ENCODE measurements around the gene SLX4. TPM values are rescaled to one million over a fixed set of nuclear protein-coding genes. Genes with fewer than 3 reads are reported as not detected.

The SLX4 gene
- total RNA-seq, 1 experiment from 2014 or later, result 7.0 TPM

DNA sequence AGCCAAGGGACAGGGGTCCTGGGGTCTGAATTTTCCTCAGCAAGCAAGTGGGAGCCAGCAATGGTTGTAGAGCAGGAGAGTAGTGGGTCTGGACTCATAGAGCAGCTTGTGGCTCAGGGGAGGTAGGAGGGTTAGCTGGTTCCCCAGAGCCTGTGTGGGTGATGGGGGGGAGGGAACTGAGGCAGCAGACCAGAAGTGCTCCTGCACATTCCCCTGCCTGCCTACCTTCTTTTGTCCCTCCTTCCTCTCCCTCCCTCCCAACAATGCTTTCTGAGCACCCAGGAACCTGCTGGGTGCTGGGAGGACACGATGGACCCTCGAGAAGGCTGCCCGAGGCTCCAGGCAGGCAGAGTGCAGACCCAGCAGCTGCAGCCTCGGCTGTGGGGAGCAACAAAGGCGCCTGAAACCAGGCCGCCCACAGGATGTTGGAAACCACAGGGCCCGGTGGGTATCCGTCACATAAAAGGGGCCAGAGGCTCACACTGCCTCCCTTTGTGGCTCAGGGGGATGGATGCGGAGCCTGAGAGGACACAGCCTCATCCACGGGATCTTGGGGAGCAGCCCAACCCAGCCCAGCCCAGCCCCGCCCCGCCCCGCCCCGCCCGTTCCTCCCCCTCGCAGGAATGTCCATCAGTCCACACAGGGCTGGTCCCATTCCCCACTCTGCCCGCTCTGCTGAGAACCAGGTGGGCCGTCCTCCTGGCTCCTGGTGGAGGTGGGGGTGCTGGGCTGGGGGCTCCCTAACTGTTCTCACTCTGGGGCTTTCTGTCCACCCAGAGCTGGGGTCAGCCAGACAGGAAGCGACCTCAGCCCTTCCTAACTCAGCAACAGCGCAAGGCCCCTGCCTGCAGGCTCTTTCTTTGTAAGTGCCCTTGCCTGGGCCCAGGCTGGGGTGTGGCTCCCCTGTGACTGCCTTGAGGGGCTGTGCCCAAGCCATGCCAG lies 32.5 kb downstream of the SLX4 start:
- no peaks in the 10 kb centered on the region for H3K27me3 ChIP-seq (ENCODE audit: insufficient read depth, low read length)
- RAD21 ChIA-PET (ENCODE audit: low non-redundant PET in 1 of 2, low total read pairs in 2 of 2, uncharacterized antibody in 2 of 2, unreplicated experiment in 2 of 2), result no interaction called here
- ATAC-seq (peak; percentile 52), DNase-seq (ENCODE audit: low read depth, low spot score) (no peak)
- no peaks in the 10 kb centered on the region for H3K9me2 ChIP-seq (ENCODE audit: insufficient read depth)
- no peak overlapping the region for H3K4me2 ChIP-seq (ENCODE audit: low read length)
- CTCF ChIA-PET, result no interaction called here
- BruUV-seq (replicated peaks), result no TSS peak
- H3K9me3 ChIP-seq (ENCODE audit: control insufficient read depth in 1 of 2, insufficient read depth in 1 of 2, low read depth in 1 of 2, low read length in 2 of 2), result no peaks in the 10 kb centered on the region
- H3K27ac ChIP-seq (ENCODE audit: low read depth, low read length), result no peak overlapping the region
- no peaks in the 10 kb centered on the region for H3K79me2 ChIP-seq (ENCODE audit: insufficient read depth, low read length)
- no peak for TF ChIP-seq ZBTB33 (IDR thresholded peaks at IDR 0.05; ENCODE audit: extremely low read depth, insufficient replicate concordance, low read length)
- no peak for TF ChIP-seq SRF (IDR thresholded peaks at IDR 0.05; ENCODE audit: low read depth)
- TF ChIP-seq ZNF274 (IDR thresholded peaks at IDR 0.05; ENCODE audit: low read depth, low read length), result no peak
- no peak for TF ChIP-seq POLR2A (IDR thresholded peaks at IDR 0.05; ENCODE audit: borderline replicate concordance, extremely low read depth, insufficient read depth, insufficient read length)
- TF ChIP-seq, protein P1, sequence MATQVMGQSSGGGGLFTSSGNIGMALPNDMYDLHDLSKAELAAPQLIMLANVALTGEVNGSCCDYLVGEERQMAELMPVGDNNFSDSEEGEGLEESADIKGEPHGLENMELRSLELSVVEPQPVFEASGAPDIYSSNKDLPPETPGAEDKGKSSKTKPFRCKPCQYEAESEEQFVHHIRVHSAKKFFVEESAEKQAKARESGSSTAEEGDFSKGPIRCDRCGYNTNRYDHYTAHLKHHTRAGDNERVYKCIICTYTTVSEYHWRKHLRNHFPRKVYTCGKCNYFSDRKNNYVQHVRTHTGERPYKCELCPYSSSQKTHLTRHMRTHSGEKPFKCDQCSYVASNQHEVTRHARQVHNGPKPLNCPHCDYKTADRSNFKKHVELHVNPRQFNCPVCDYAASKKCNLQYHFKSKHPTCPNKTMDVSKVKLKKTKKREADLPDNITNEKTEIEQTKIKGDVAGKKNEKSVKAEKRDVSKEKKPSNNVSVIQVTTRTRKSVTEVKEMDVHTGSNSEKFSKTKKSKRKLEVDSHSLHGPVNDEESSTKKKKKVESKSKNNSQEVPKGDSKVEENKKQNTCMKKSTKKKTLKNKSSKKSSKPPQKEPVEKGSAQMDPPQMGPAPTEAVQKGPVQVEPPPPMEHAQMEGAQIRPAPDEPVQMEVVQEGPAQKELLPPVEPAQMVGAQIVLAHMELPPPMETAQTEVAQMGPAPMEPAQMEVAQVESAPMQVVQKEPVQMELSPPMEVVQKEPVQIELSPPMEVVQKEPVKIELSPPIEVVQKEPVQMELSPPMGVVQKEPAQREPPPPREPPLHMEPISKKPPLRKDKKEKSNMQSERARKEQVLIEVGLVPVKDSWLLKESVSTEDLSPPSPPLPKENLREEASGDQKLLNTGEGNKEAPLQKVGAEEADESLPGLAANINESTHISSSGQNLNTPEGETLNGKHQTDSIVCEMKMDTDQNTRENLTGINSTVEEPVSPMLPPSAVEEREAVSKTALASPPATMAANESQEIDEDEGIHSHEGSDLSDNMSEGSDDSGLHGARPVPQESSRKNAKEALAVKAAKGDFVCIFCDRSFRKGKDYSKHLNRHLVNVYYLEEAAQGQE (IDR thresholded peaks at IDR 0.05; ENCODE audit: low read depth), result no peak
- no peak for TF ChIP-seq RAD21 (IDR thresholded peaks at IDR 0.05; ENCODE audit: low read depth)
- no peak for TF ChIP-seq MAX (IDR thresholded peaks at IDR 0.05)
- no peak for TF ChIP-seq SIN3A (IDR thresholded peaks at IDR 0.05; ENCODE audit: low read depth)
- TF ChIP-seq EGR1 (IDR thresholded peaks at IDR 0.05; ENCODE audit: low read depth), result no peak
- no peak for TF ChIP-seq ATF3 (IDR thresholded peaks at IDR 0.05)
- TF ChIP-seq SP1 (IDR thresholded peaks at IDR 0.05; ENCODE audit: low read depth), result no peak
- no peak for TF ChIP-seq POLR2AphosphoS5 (IDR thresholded peaks at IDR 0.05; ENCODE audit: low read depth, low read length)
- TF ChIP-seq ZFX (IDR thresholded peaks at IDR 0.05), result no peak
- TF ChIP-seq EZH2phosphoT487 (IDR thresholded peaks at IDR 0.05; ENCODE audit: borderline replicate concordance), result no peak
- no peak for TF ChIP-seq TCF7L2 (IDR thresholded peaks at IDR 0.05; ENCODE audit: borderline replicate concordance, extremely low read depth, insufficient read depth, insufficient read length)
- TF ChIP-seq EZH2 (IDR thresholded peaks at IDR 0.05), result no peak
- H3K36me3 ChIP-seq (ENCODE audit: control insufficient read depth in 1 of 2, insufficient read depth in 2 of 2, low read length in 2 of 2), result no peaks in the 10 kb centered on the region
- POLR2A ChIA-PET, result no interaction called here
- no peak overlapping the region for H3K4me3 ChIP-seq (replicated peaks in 1 of 2; ENCODE audit: low read depth in 1 of 2, low read length in 2 of 2)
- H2AFZ ChIP-seq (ENCODE audit: low read depth, low read length, poor library complexity, severe bottlenecking), result no peak overlapping the region
- no peak overlapping the region for H3K9ac ChIP-seq (ENCODE audit: low read length)
- peaks cover 6 to 9% of the 10 kb centered on the region in 2 experiments for H3K4me1 ChIP-seq (ENCODE audit: control insufficient read depth in 1 of 2, insufficient read depth in 2 of 2, low read length in 2 of 2)
- intact Hi-C loops (cut with micrococcal nuclease), result no loop called here
- H4K20me1 ChIP-seq (ENCODE audit: insufficient read depth), result no peaks in the 10 kb centered on the region
